Osteoblast (primary cell): ENCODE results near the gene CLDN34. TPM values are rescaled to one million over a fixed set of nuclear protein-coding genes. Genes with fewer than 3 reads are reported as not detected.

Experiments
- DNase-seq: peaks from one replicate; pipeline ENCODE4 v3.0.0; 2011; ENCODE audit warnings: low spot score, mixed read lengths; ENCODE audit not compliant: insufficient read length; ENCODE audit errors: missing footprints
- H2AFZ ChIP-seq: 2 replicates; pipeline ENCODE4 v1.6.0; 2011; ENCODE audit warnings: mild to moderate bottlenecking, low read length
- H3K27ac ChIP-seq: 2 replicates; pipeline ENCODE4 v1.5.1; 2011; ENCODE audit warnings: mild to moderate bottlenecking, low read depth, low read length, moderate library complexity
- H3K27me3 ChIP-seq: 2 replicates; pipeline ENCODE4 v1.6.0; 2012; ENCODE audit warnings: mild to moderate bottlenecking, control low read depth, inconsistent platforms, low read length, moderate library complexity; ENCODE audit not compliant: insufficient read depth
- H3K36me3 ChIP-seq: 2 replicates; pipeline ENCODE4 v1.5.1; 2011; ENCODE audit warnings: mild to moderate bottlenecking, low read length, control low read depth, moderate library complexity; ENCODE audit not compliant: insufficient read depth
- H3K4me1 ChIP-seq: 2 replicates; pipeline ENCODE4 v1.5.1; 2011; ENCODE audit warnings: mild to moderate bottlenecking, low read length, control low read depth, moderate library complexity; ENCODE audit not compliant: insufficient read depth
- H3K4me2 ChIP-seq: 2 replicates; pipeline ENCODE4 v1.6.0; 2011; ENCODE audit warnings: mild to moderate bottlenecking, low read length; ENCODE audit not compliant: insufficient read depth
- H3K4me3 ChIP-seq: fragments of 200-600 bp; sonication (generic); 3 replicates; pipeline ENCODE4 v1.5.1; 2012; ENCODE audit warnings: mild to moderate bottlenecking, low read length, inconsistent platforms; ENCODE audit not compliant: insufficient read depth
- H3K79me2 ChIP-seq: 2 replicates; pipeline ENCODE4 v1.6.0; 2012; ENCODE audit warnings: mild to moderate bottlenecking, low read length, control low read depth, inconsistent platforms; ENCODE audit not compliant: insufficient read depth
- H3K9me3 ChIP-seq: 2 replicates; pipeline ENCODE4 v1.5.1; 2011; ENCODE audit warnings: low read depth, low read length, control low read depth
- H4K20me1 ChIP-seq: 2 replicates; pipeline ENCODE4 v1.6.0; 2012; ENCODE audit warnings: mild to moderate bottlenecking, low read length, control low read depth; ENCODE audit not compliant: insufficient read depth
- CTCF ChIP-seq: IDR thresholded peaks from 2 replicates; pipeline ENCODE4 v1.5.1; 2011; ENCODE audit warnings: mild to moderate bottlenecking, low read depth, low read length, moderate library complexity; ENCODE audit errors: extremely low read depth
- total RNA-seq: library from RNA; depleted of rRNA; stranded (reverse); fragments of >200 nt; gene quantifications from 2 replicates; pipeline ENCODE4 v1.2.3, GENCODE V29; 2012

CLDN34 gene
- total RNA-seq, 1 donor: under 0.01 TPM

GRCh38 chrX:10011261-10011931 is 44.2 kb downstream of the CLDN34 start:
- no peak overlapping the region for H2AFZ ChIP-seq

GRCh38 chrX:10011991-10012390 is 44.8 kb downstream of the CLDN34 start:
- Histone ChIP-seq H4K20me1 (no peaks in the 10 kb centered on the region), H2AFZ (no peak overlapping the region), H3K79me2 (peaks cover 10% of the 10 kb centered on the region), H3K4me2 (no peak overlapping the region), H3K36me3 (no peaks in the 10 kb centered on the region), H3K27ac (no peak overlapping the region), H3K27me3 (no peaks in the 10 kb centered on the region), H3K4me1 (peaks cover 20% of the 10 kb centered on the region), H3K9me3 (no peaks in the 10 kb centered on the region), H3K4me3 (no peak overlapping the region)
- TF ChIP-seq CTCF: no peak
- DNase-seq: no peak

More at GRCh38 chrX:10011261-10011931, 44.2 kb downstream of the CLDN34 start:
- no peak for TF ChIP-seq CTCF
- Histone ChIP-seq H3K4me3 (no peak overlapping the region), H3K4me2 (no peak overlapping the region), H3K27ac (no peak overlapping the region), H3K79me2 (peaks cover 4% of the 10 kb centered on the region), H3K36me3 (no peaks in the 10 kb centered on the region), H3K4me1 (peaks cover 18% of the 10 kb centered on the region), H3K9me3 (no peaks in the 10 kb centered on the region), H4K20me1 (no peaks in the 10 kb centered on the region), H3K27me3 (no peaks in the 10 kb centered on the region)
- DNase-seq: no peak

- H3K79me2 ChIP-seq: peaks cover 26% of the 10 kb centered on the region
- H3K4me3 ChIP-seq: peak overlapping the region; percentile 66
- H2AFZ ChIP-seq: peak overlapping the region; percentile 31
- H3K36me3 ChIP-seq: no peaks in the 10 kb centered on the region
- H3K9me3 ChIP-seq: no peaks in the 10 kb centered on the region
- no peaks in the 10 kb centered on the region for H3K27me3 ChIP-seq
- peak; percentile 97 for DNase-seq
- peak overlapping the region; percentile 63 for H3K4me2 ChIP-seq
- no peak overlapping the region for H3K27ac ChIP-seq
- H3K4me1 ChIP-seq: peaks cover 26% of the 10 kb centered on the region
- no peak for TF ChIP-seq CTCF
- no peaks in the 10 kb centered on the region for H4K20me1 ChIP-seq
Observed at GRCh38 chrX:10014462-10015354, 47.5 kb downstream of the CLDN34 start.

- H3K4me1 ChIP-seq: peaks cover 20% of the 10 kb centered on the region
- H4K20me1 ChIP-seq: no peaks in the 10 kb centered on the region
- H3K9me3 ChIP-seq: no peaks in the 10 kb centered on the region
- H2AFZ ChIP-seq: no peak overlapping the region
- H3K4me3 ChIP-seq: peak overlapping the region; percentile 78
- TF ChIP-seq CTCF: no peak
- H3K4me2 ChIP-seq: no peak overlapping the region
- H3K27me3 ChIP-seq: no peaks in the 10 kb centered on the region
- H3K27ac ChIP-seq: no peak overlapping the region
- DNase-seq: no peak
- peaks cover 32% of the 10 kb centered on the region for H3K79me2 ChIP-seq
- H3K36me3 ChIP-seq: no peaks in the 10 kb centered on the region
Observed at GRCh38 chrX:10015355-10015722, 48.2 kb downstream of the CLDN34 start.
